Panc1 (cell line): Measurements from ENCODE around the gene MORN1. TPM values are rescaled to one million over a fixed set of nuclear protein-coding genes. Genes with fewer than 3 reads are reported as not detected.

Source experiments
- ATAC-seq: fragments of 200-7000 bp; cut with Tn5 transposase; 2 replicates; pipeline ENCODE4 v1.9.1; 2020; ENCODE audit warnings: mild to moderate bottlenecking, moderate library complexity
- BruUV-seq: library from RNA; stranded (reverse); fragments of 400-500 nt; replicated peaks from 2 replicates; lab custom pipeline; 2021; lab: Mats Ljungman, UMichigan
- CTCF ChIA-PET: fragments of 300-600 bp; sonication (Branson Sonifier 250); formaldehyde crosslinking; loops from one replicate; lab custom pipeline; 2022; ENCODE audit warnings: antibody characterized with exemption; lab: Charles Lee
- POLR2A ChIA-PET: fragments of 300-600 bp; sonication (Branson Sonifier 250); formaldehyde crosslinking; loops from one replicate; lab custom pipeline; 2022; ENCODE audit warnings: antibody characterized with exemption; lab: Charles Lee
- DNase-seq: peaks from one replicate; pipeline ENCODE4 v3.0.0-alpha.2; 2010; ENCODE audit warnings: low read depth, low spot score
- H3K27ac ChIP-seq: 2 replicates; pipeline ENCODE4 v1.5.1; 2011; ENCODE audit warnings: mild to moderate bottlenecking, low read length, inconsistent platforms
- H3K27me3 ChIP-seq: fragments of 200-500 bp; sonication (Bioruptor generic); 2 replicates; pipeline ENCODE4 v1.6.0; 2014; ENCODE audit warnings: low read length, inconsistent platforms; ENCODE audit not compliant: control insufficient read depth, insufficient read depth
- H3K36me3 ChIP-seq: fragments of 200-500 bp; sonication (Bioruptor generic); 2 replicates; pipeline ENCODE4 v1.5.1; 2014; ENCODE audit warnings: inconsistent platforms, mild to moderate bottlenecking, low read length, moderate library complexity; ENCODE audit not compliant: control insufficient read depth, insufficient read depth
- H3K4me1 ChIP-seq: 2 replicates; pipeline ENCODE4 v1.5.1; 2011; ENCODE audit warnings: inconsistent platforms, mild to moderate bottlenecking, low read length, moderate library complexity; ENCODE audit not compliant: control insufficient read depth, insufficient read depth
- H3K4me3 ChIP-seq, 2 experiments: 2 replicates each; pipeline ENCODE4 v1.5.1; 2011 to 2012; ENCODE audit warnings: low read depth in 2 of 2, low read length in 2 of 2, mild to moderate bottlenecking in 2 of 2, inconsistent platforms in 1 of 2, moderate library complexity in 1 of 2
- H3K9me3 ChIP-seq: fragments of 200-500 bp; sonication (Bioruptor generic); 2 replicates; pipeline ENCODE4 v1.5.1; 2014; ENCODE audit warnings: low read depth, mild to moderate bottlenecking, inconsistent platforms, low read length, moderate library complexity; ENCODE audit not compliant: control insufficient read depth, insufficient read depth
- POLR2AphosphoS5 ChIP-seq: IDR thresholded peaks from 2 replicates; pipeline ENCODE4 v1.6.1; 2012; ENCODE audit warnings: mild to moderate bottlenecking, low read depth, low read length, moderate library complexity
- SIN3A ChIP-seq: IDR thresholded peaks from 2 replicates; pipeline ENCODE4 v1.6.1; 2012; ENCODE audit warnings: low read depth, mild to moderate bottlenecking, low read length, moderate library complexity, borderline replicate concordance; ENCODE audit not compliant: insufficient read depth
- TCF7L2 ChIP-seq: IDR thresholded peaks from 2 replicates; pipeline ENCODE4 v1.6.1; 2011; ENCODE audit warnings: mild to moderate bottlenecking, low read depth, low read length, inconsistent platforms
- in situ Hi-C: cut with HindIII; loops from 2 replicates; pipeline ENCODE4 v1.10.0; 2016; ENCODE audit warnings: low sequenced_read_pairs, low pct_unique_long_range_greater_than_20kb
- intact Hi-C: fragments of 100-400 bp; cut with micrococcal nuclease; formaldehyde crosslinking; loops from one replicate; pipeline ENCODE4 v1.10.0; 2022; ENCODE audit not compliant: unreplicated experiment
- total RNA-seq: library from RNA; stranded (reverse); gene quantifications from one replicate; pipeline ENCODE4 v1.2.1, GENCODE V29; 2021; ENCODE audit not compliant: unreplicated experiment
- TF ChIP-seq, protein P1 (sequence below), 2 experiments: IDR thresholded peaks; 2 replicates each; pipeline ENCODE4 v1.6.1; 2011 to 2012; ENCODE audit warnings: low read depth in 2 of 2, control low read depth in 1 of 2, low read length in 1 of 2, mild to moderate bottlenecking in 1 of 2, moderate library complexity in 1 of 2; ENCODE audit not compliant: insufficient read depth in 1 of 2
- TF ChIP-seq, protein P2 (sequence below): fragments of 450-650 bp; IDR thresholded peaks from 2 replicates; pipeline ENCODE4 v1.5.1; 2017; ENCODE audit warnings: mild to moderate bottlenecking

The MORN1 gene
- total RNA-seq, 1 experiment from 2014 or later = 21.3 TPM

DNA sequence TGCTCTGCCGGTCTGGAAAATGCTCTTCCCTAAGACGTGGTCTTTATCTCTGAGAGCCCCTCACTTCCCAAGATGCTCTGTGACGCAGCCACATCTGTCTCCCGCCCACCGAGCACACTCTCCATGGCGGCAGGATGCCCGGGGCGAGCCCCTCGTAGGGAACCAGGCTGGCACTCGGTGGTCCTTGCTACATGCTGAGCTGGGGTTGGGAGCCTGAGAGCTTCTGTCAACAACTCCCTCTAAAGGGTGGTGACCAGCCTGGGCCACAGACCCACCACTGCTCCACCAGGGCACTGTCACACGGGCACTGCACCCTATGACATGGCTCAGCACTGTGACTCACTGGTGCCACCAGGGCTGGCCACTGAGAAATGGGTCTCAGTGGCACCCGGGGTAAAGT lies 18.4 kb upstream of the MORN1 start:
- Histone ChIP-seq H3K4me3 (no peak overlapping the region), H3K36me3 (no peaks in the 10 kb centered on the region), H3K4me1 (peaks cover 21% of the 10 kb centered on the region), H3K27me3 (no peaks in the 10 kb centered on the region), H3K27ac (no peak overlapping the region), H3K9me3 (no peaks in the 10 kb centered on the region)
- in situ Hi-C loops (no loop called here), intact Hi-C loops (loop anchor here (10.0 kb wide), 1 partner anchor 65 kb away; the partner anchor contains the start of gene PLCH2)
- DNase-seq = no peak
- TF ChIP-seq POLR2AphosphoS5 (no peak), TCF7L2 (no peak)
- TF ChIP-seq, protein P1, sequence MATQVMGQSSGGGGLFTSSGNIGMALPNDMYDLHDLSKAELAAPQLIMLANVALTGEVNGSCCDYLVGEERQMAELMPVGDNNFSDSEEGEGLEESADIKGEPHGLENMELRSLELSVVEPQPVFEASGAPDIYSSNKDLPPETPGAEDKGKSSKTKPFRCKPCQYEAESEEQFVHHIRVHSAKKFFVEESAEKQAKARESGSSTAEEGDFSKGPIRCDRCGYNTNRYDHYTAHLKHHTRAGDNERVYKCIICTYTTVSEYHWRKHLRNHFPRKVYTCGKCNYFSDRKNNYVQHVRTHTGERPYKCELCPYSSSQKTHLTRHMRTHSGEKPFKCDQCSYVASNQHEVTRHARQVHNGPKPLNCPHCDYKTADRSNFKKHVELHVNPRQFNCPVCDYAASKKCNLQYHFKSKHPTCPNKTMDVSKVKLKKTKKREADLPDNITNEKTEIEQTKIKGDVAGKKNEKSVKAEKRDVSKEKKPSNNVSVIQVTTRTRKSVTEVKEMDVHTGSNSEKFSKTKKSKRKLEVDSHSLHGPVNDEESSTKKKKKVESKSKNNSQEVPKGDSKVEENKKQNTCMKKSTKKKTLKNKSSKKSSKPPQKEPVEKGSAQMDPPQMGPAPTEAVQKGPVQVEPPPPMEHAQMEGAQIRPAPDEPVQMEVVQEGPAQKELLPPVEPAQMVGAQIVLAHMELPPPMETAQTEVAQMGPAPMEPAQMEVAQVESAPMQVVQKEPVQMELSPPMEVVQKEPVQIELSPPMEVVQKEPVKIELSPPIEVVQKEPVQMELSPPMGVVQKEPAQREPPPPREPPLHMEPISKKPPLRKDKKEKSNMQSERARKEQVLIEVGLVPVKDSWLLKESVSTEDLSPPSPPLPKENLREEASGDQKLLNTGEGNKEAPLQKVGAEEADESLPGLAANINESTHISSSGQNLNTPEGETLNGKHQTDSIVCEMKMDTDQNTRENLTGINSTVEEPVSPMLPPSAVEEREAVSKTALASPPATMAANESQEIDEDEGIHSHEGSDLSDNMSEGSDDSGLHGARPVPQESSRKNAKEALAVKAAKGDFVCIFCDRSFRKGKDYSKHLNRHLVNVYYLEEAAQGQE (IDR thresholded peaks at IDR 0.05; ENCODE audit: insufficient read depth in 1 of 2, low read depth in 2 of 2, low read length in 1 of 2) = no peak
- ATAC-seq = no peak
- ChIA-PET POLR2A (interaction anchor here (0.7 kb wide), 1 partner anchor 40 kb away, joined by 6 read pairs; no protein-coding TSS in a partner anchor), CTCF (no interaction called here)
- BruUV-seq = no TSS peak

DNA sequence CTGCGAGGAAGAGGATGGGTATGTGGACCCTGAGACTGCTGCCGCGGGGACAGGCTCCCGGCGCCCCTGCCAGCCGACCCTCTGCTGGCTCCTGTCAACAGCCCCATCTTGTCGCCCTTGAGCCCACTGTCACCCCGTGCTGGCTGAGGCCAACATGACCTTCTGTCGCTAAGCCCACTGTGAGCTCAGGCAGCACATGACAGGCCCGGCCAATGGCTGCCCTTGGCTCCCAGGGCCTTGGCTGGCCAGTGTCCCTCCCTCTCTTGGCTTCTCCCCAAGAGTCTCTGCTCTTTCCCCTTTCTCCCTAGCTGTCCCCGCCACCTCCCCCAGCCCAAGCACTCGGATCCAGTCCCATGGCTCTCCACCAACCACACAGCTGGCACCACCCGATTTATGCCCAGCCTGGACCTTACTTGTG lies 17.5 kb upstream of the MORN1 start:
- intact Hi-C loops = no loop called here
- ATAC-seq = no peak

More for the DNA sequence above, 17.5 kb upstream of the MORN1 start:
- H3K36me3 ChIP-seq = peaks cover 5% of the 10 kb centered on the region; the same call in 1 of the 2 replicates
- ChIA-PET CTCF (no interaction called here), POLR2A (interaction anchor here (0.7 kb wide), 1 partner anchor 41 kb away, joined by 6 read pairs; no protein-coding TSS in a partner anchor)
- H3K9me3 ChIP-seq = no peaks in the 10 kb centered on the region
- peaks cover 25% of the 10 kb centered on the region for H3K4me1 ChIP-seq
- no peaks in the 10 kb centered on the region for H3K27me3 ChIP-seq
- H3K4me3 ChIP-seq = no peak overlapping the region
- TF ChIP-seq POLR2AphosphoS5 = no peak
- no peak for TF ChIP-seq SIN3A
- TF ChIP-seq, protein P2, sequence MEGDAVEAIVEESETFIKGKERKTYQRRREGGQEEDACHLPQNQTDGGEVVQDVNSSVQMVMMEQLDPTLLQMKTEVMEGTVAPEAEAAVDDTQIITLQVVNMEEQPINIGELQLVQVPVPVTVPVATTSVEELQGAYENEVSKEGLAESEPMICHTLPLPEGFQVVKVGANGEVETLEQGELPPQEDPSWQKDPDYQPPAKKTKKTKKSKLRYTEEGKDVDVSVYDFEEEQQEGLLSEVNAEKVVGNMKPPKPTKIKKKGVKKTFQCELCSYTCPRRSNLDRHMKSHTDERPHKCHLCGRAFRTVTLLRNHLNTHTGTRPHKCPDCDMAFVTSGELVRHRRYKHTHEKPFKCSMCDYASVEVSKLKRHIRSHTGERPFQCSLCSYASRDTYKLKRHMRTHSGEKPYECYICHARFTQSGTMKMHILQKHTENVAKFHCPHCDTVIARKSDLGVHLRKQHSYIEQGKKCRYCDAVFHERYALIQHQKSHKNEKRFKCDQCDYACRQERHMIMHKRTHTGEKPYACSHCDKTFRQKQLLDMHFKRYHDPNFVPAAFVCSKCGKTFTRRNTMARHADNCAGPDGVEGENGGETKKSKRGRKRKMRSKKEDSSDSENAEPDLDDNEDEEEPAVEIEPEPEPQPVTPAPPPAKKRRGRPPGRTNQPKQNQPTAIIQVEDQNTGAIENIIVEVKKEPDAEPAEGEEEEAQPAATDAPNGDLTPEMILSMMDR = no peak
- no peak for TF ChIP-seq TCF7L2
- TF ChIP-seq, protein P1 (IDR thresholded peaks at IDR 0.05; ENCODE audit: insufficient read depth in 1 of 2, low read depth in 2 of 2, low read length in 1 of 2) = no peak
- no peak for DNase-seq
- H3K27ac ChIP-seq = no peak overlapping the region
- in situ Hi-C loops = no loop called here
- BruUV-seq = no TSS peak
